CD4-positive, alpha-beta memory T cell (primary cell): ENCODE data around the gene FOXP1. TPM values are rescaled to one million over a fixed set of nuclear protein-coding genes. Genes with fewer than 3 reads are reported as not detected.

Experiments
- CTCF ChIA-PET: fragments of 350-600 bp; sonication (Branson Sonifier 250); formaldehyde crosslinking; loops from one replicate; lab custom pipeline; 2021; ENCODE audit warnings: inconsistent platforms; ENCODE audit not compliant: partially characterized antibody; lab: Charles Lee
- POLR2A ChIA-PET: fragments of 350-600 bp; sonication (Branson Sonifier 250); formaldehyde crosslinking; loops from one replicate; lab custom pipeline; 2021; ENCODE audit not compliant: partially characterized antibody; lab: Charles Lee
- DNase-seq, 5 donors: peaks; one replicate each; pipeline versions ENCODE4 v3.0.0 to v3.0.0-alpha.2; 2020 to 2022; ENCODE audit warnings: mixed read lengths in 1 of 5
- H3K27ac ChIP-seq: one replicate; pipeline ENCODE4 v1.7.0; 2013; ENCODE audit warnings: low read depth, low read length
- H3K27me3 ChIP-seq: 2 replicates; pipeline ENCODE4 v1.7.0; 2013; ENCODE audit warnings: mild to moderate bottlenecking, low read length, moderate library complexity; ENCODE audit not compliant: insufficient read depth
- H3K36me3 ChIP-seq: 2 replicates; pipeline ENCODE4 v1.7.0; 2013; ENCODE audit warnings: mild to moderate bottlenecking, low read length, moderate library complexity; ENCODE audit not compliant: insufficient read depth
- H3K4me1 ChIP-seq: 2 replicates; pipeline ENCODE4 v1.7.0; 2013; ENCODE audit warnings: mild to moderate bottlenecking, low read length, moderate library complexity; ENCODE audit not compliant: insufficient read depth
- H3K4me3 ChIP-seq, 2 donors: one replicate each; pipeline ENCODE4 v1.7.0; 2013; ENCODE audit warnings: low read length in 2 of 2, mild to moderate bottlenecking in 1 of 2
- H3K9me3 ChIP-seq, 2 donors: one replicate each; pipeline ENCODE4 v1.7.0; 2013; ENCODE audit warnings: low read length in 2 of 2, control low read depth in 1 of 2; ENCODE audit not compliant: control insufficient read depth in 1 of 2
- H3K27ac Mint-ChIP-seq, 7 donors: one replicate each; pipeline ENCODE4 v1.8.0; 2020 to 2021; ENCODE audit warnings: mixed read lengths in 7 of 7, mild to moderate bottlenecking in 6 of 7, inconsistent platforms in 3 of 7, moderate library complexity in 3 of 7
- H3K27me3 Mint-ChIP-seq, 2 donors: one replicate each; pipeline ENCODE4 v1.8.0; 2020 to 2021; ENCODE audit warnings: mixed read lengths in 2 of 2
- H3K36me3 Mint-ChIP-seq, 2 donors: one replicate each; pipeline ENCODE4 v1.8.0; 2020 to 2021; ENCODE audit warnings: mixed read lengths in 2 of 2, inconsistent platforms in 1 of 2, mild to moderate bottlenecking in 1 of 2
- H3K4me1 Mint-ChIP-seq, 4 donors: one replicate each; pipeline ENCODE4 v1.8.0; 2020 to 2021; ENCODE audit warnings: mixed read lengths in 4 of 4, mild to moderate bottlenecking in 1 of 4
- H3K4me3 Mint-ChIP-seq, 8 donors: one replicate each; pipeline ENCODE4 v1.8.0; 2020 to 2021; ENCODE audit warnings: mixed read lengths in 8 of 8, mild to moderate bottlenecking in 7 of 8, moderate library complexity in 6 of 8, inconsistent platforms in 3 of 8
- H3K9me3 Mint-ChIP-seq, 8 donors: one replicate each; pipeline ENCODE4 v1.8.0; 2020 to 2021; ENCODE audit warnings: mixed read lengths in 8 of 8, mild to moderate bottlenecking in 5 of 8, inconsistent platforms in 3 of 8, moderate library complexity in 1 of 8
- intact Hi-C: fragments of 100-400 bp; cut with micrococcal nuclease; formaldehyde crosslinking; loops from one replicate; pipeline ENCODE4 v1.15.1; 2023
- polyA plus RNA-seq, 2 donors: library from polyadenylated mRNA; unstranded; fragments of 300-500 nt; fragmentation: Illumina TruSeq; gene quantifications; one replicate each; pipeline ENCODE4 v1.2.3, GENCODE V29; 2021
- total RNA-seq, 2 experiments: library from RNA; stranded (reverse); gene quantifications; one replicate each; pipeline ENCODE4 v1.2.3, GENCODE V29; 2021

Gene FOXP1
- total and polyA plus RNA-seq, 4 experiments from 2014 or later = 189 to 348 (median 279) TPM

DNA sequence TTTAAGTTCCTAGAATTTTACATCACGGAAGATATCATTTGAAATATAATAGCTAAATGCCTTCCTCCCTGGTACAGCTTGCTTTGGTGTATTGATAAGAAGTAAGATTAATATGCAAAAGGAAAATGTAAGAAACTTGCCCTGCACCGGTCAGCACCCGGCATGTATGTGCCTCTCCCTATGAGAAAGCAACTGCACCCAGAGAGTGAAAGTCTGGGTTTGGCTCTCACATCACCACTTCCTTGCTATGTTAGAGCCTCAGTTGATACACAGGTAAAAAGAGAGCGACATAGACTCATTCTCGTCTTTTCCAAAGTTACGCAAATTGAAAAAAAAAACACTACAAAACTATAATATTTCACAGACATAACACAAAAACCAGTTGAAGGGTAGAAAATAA lies 96.7 kb downstream of the FOXP1 start:
- Histone ChIP-seq H3K4me1 (peaks cover 93% of the 10 kb centered on the region), H3K27ac (peak overlapping the region; percentile 69), H3K9me3 (no peaks in the 10 kb centered on the region), H3K36me3 (no peaks in the 10 kb centered on the region), H3K27me3 (no peaks in the 10 kb centered on the region), H3K4me3 (peak overlapping the region in 1 of 2 donors; percentile 34)
- H3K36me3 Mint-ChIP-seq = peaks cover 37 to 39% of the 10 kb centered on the region in 2 donors
- H3K27me3 Mint-ChIP-seq = no peaks in the 10 kb centered on the region
- DNase-seq = peak in 3 of 5 donors; percentile 33 to 46 (median 38)
- CTCF ChIA-PET = interaction anchor here (0.5 to 1.6 kb wide), 5 partner anchors 9 to 264 kb away, joined by 3 to 8 read pairs (median 5); no protein-coding TSS in a partner anchor
- POLR2A ChIA-PET = interaction anchor here (1.2 to 2.5 kb wide), 6 partner anchors 9 to 48 kb away, joined by 3 to 13 read pairs (median 5); no protein-coding TSS in a partner anchor
- H3K9me3 Mint-ChIP-seq = no peaks in the 10 kb centered on the region
- peaks cover 51 to 90% (median 73%) of the 10 kb centered on the region in 4 donors for H3K4me1 Mint-ChIP-seq
- H3K27ac Mint-ChIP-seq = peak overlapping the region; percentile 86 to 97 (median 96)
- H3K4me3 Mint-ChIP-seq = peak overlapping the region; percentile 80 to 91 (median 86)
- intact Hi-C loops = no loop called here

GRCh38 chr3:71485896-71486295 lies 97.6 kb downstream of the FOXP1 start:
- no peak overlapping the region for H3K4me3 ChIP-seq
- POLR2A ChIA-PET = interaction anchor here (0.8 to 2.5 kb wide), 7 partner anchors 10 to 47 kb away, joined by 3 to 13 read pairs (median 5); no protein-coding TSS in a partner anchor
- CTCF ChIA-PET = interaction anchor here (0.7 to 1.6 kb wide), 7 partner anchors 12 to 385 kb away, joined by 3 to 8 read pairs (median 4); no protein-coding TSS in a partner anchor
- no peaks in the 10 kb centered on the region for H3K27me3 Mint-ChIP-seq
- intact Hi-C loops = no loop called here
- no peak for DNase-seq
- H3K9me3 Mint-ChIP-seq = no peaks in the 10 kb centered on the region
- H3K4me1 ChIP-seq = peaks cover 93% of the 10 kb centered on the region
- H3K27me3 ChIP-seq = no peaks in the 10 kb centered on the region
- no peaks in the 10 kb centered on the region for H3K36me3 ChIP-seq
- no peaks in the 10 kb centered on the region for H3K9me3 ChIP-seq
- H3K36me3 Mint-ChIP-seq = peaks cover 36 to 43% of the 10 kb centered on the region in 2 donors
- H3K27ac ChIP-seq = no peak overlapping the region
- H3K4me1 Mint-ChIP-seq = peaks cover 52 to 91% (median 73%) of the 10 kb centered on the region in 4 donors
- H3K27ac Mint-ChIP-seq = peak overlapping the region; percentile 18 to 96 (median 82)
- H3K4me3 Mint-ChIP-seq = peak overlapping the region in 7 of 8 donors; percentile 35 to 73 (median 54)

DNA sequence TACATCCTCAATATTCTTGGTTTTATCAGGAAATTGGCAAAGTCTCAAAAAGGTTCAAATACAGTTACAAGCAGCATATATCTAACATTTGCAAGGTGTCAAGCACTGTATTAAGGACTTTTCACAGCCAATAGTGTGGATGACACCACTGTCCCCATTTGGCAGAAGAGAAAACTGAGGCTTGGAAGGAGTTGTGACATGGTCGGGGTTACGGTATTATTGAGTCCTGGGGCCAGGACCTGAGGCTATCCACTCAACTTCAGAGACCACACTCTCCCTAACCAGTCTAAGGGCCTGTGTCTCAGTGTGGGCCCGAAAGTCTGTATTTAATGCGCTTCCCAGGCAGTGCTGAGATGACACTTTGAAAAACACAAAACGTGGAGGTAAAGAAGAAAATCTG lies 99.1 kb downstream of the FOXP1 start:
- Mint-ChIP-seq H3K4me3 (peak overlapping the region in 4 of 8 donors; percentile 12 to 54 (median 45)), H3K4me1 (peaks cover 59 to 92% (median 76%) of the 10 kb centered on the region in 4 donors), H3K27ac (peak overlapping the region in 4 of 7 donors; percentile 44 to 79 (median 60)), H3K36me3 (peaks cover 32 to 43% of the 10 kb centered on the region in 2 donors), H3K9me3 (no peaks in the 10 kb centered on the region), H3K27me3 (no peaks in the 10 kb centered on the region)
- ChIA-PET CTCF (interaction anchor here (1.2 to 2.4 kb wide), 2 partner anchors 11 to 22 kb away, joined by 3 to 7 read pairs; no protein-coding TSS in a partner anchor), POLR2A (interaction anchor here (0.8 to 2.5 kb wide), 4 partner anchors 11 to 59 kb away, joined by 3 to 13 read pairs (median 4); no protein-coding TSS in a partner anchor)
- intact Hi-C loops = no loop called here
- Histone ChIP-seq H3K4me1 (peaks cover 92% of the 10 kb centered on the region), H3K4me3 (no peak overlapping the region), H3K27ac (no peak overlapping the region), H3K36me3 (no peaks in the 10 kb centered on the region), H3K9me3 (no peaks in the 10 kb centered on the region), H3K27me3 (no peaks in the 10 kb centered on the region)
- DNase-seq = no peak

GRCh38 chr3:71484047-71484446 lies 99.5 kb downstream of the FOXP1 start:
- ChIA-PET CTCF (interaction anchor here (1.2 to 2.4 kb wide), 2 partner anchors 12 to 21 kb away, joined by 3 to 7 read pairs; no protein-coding TSS in a partner anchor), POLR2A (interaction anchor here (0.8 to 1.2 kb wide), 2 partner anchors 12 to 31 kb away, joined by 3 to 5 read pairs; no protein-coding TSS in a partner anchor)
- Histone ChIP-seq H3K4me3 (no peak overlapping the region), H3K36me3 (no peaks in the 10 kb centered on the region), H3K27me3 (no peaks in the 10 kb centered on the region), H3K9me3 (no peaks in the 10 kb centered on the region), H3K4me1 (peaks cover 89% of the 10 kb centered on the region), H3K27ac (no peak overlapping the region)
- peaks cover 56 to 92% (median 74%) of the 10 kb centered on the region in 4 donors for H3K4me1 Mint-ChIP-seq
- H3K9me3 Mint-ChIP-seq = no peaks in the 10 kb centered on the region
- H3K27me3 Mint-ChIP-seq = no peaks in the 10 kb centered on the region
- intact Hi-C loops = no loop called here
- peak overlapping the region in 5 of 7 donors; percentile 42 to 80 (median 59) for H3K27ac Mint-ChIP-seq
- peaks cover 28 to 39% of the 10 kb centered on the region in 2 donors for H3K36me3 Mint-ChIP-seq
- peak overlapping the region in 3 of 8 donors; percentile 24 to 47 (median 46) for H3K4me3 Mint-ChIP-seq
- DNase-seq = no peak

- H3K27me3 ChIP-seq = no peaks in the 10 kb centered on the region
- no peak overlapping the region for H3K4me3 ChIP-seq
- Mint-ChIP-seq H3K27ac (peak overlapping the region; percentile 22 to 60 (median 53)), H3K36me3 (peaks cover 33 to 44% of the 10 kb centered on the region in 2 donors), H3K9me3 (no peaks in the 10 kb centered on the region), H3K4me1 (peaks cover 60 to 92% (median 76%) of the 10 kb centered on the region in 4 donors), H3K4me3 (peak overlapping the region in 2 of 8 donors; percentile 29 to 46), H3K27me3 (no peaks in the 10 kb centered on the region)
- DNase-seq = no peak
- H3K4me1 ChIP-seq = peaks cover 89% of the 10 kb centered on the region
- intact Hi-C loops = no loop called here
- no peaks in the 10 kb centered on the region for H3K9me3 ChIP-seq
- ChIA-PET POLR2A (interaction anchor here (1.1 to 1.9 kb wide), 2 partner anchors 13 to 27 kb away, joined by 3 to 5 read pairs; no protein-coding TSS in a partner anchor), CTCF (interaction anchor here (1.1 to 2.4 kb wide), 4 partner anchors 13 to 31 kb away, joined by 4 to 7 read pairs (median 4); no protein-coding TSS in a partner anchor)
- H3K36me3 ChIP-seq = no peaks in the 10 kb centered on the region
- no peak overlapping the region for H3K27ac ChIP-seq
These were observed 100.8 kb downstream of the FOXP1 start for GRCh38 chr3:71482771-71483170.

GRCh38 chr3:71478568-71478967 lies 105.0 kb downstream of the FOXP1 start:
- intact Hi-C loops = no loop called here

More at GRCh38 chr3:71478568-71478967, 105.0 kb downstream of the FOXP1 start:
- H3K27me3 Mint-ChIP-seq = no peaks in the 10 kb centered on the region
- H3K9me3 Mint-ChIP-seq = peaks cover 0 to 2% (median 0%) of the 10 kb centered on the region in 8 donors
- Histone ChIP-seq H3K4me3 (no peak overlapping the region), H3K27ac (no peak overlapping the region), H3K36me3 (peaks cover 4% of the 10 kb centered on the region), H3K4me1 (peaks cover 58% of the 10 kb centered on the region), H3K9me3 (no peaks in the 10 kb centered on the region), H3K27me3 (no peaks in the 10 kb centered on the region)
- H3K36me3 Mint-ChIP-seq = peaks cover 43 to 54% of the 10 kb centered on the region in 2 donors
- peak overlapping the region; percentile 17 to 92 (median 81) for H3K27ac Mint-ChIP-seq
- H3K4me3 Mint-ChIP-seq = peak overlapping the region in 5 of 8 donors; percentile 21 to 75 (median 49)
- POLR2A ChIA-PET = interaction anchor here (1.4 kb wide), 1 partner anchor 24 kb away, joined by 6 read pairs; no protein-coding TSS in a partner anchor
- DNase-seq = peak in 4 of 5 donors; percentile 23 to 83 (median 51)
- CTCF ChIA-PET = no interaction called here
- peaks cover 52 to 85% (median 65%) of the 10 kb centered on the region in 4 donors for H3K4me1 Mint-ChIP-seq
